ENCODE data around the gene ZBTB37. TPM values are rescaled to one million over a fixed set of nuclear protein-coding genes. Genes with fewer than 3 reads are reported as not detected.

Gene ZBTB37
- total RNA-seq, 1 donor from 2014 or later = 14.6 TPM

DNA sequence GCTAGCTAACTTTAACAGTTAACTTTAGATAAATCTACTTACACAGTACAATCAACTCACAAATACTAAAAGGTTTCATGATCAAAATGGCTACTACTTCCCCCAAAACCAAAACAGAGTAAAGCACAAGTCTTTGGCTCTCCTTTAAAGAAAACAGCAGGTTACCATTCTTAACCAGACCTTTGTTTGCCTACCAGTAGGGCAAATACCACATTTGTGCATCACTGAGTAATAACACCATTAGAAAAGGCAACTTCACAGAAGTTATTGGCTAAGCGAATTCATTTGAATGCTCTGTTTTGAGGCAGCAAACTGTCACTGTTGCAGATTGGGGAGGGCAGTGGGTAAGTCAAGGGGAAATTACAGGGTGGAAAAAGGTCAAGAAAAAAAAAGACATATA, 66.3 kb downstream of the ZBTB37 start:
- Mint-ChIP-seq H3K4me3 (no peak overlapping the region), H3K4me1 (ENCODE audit: unreplicated experiment) (peaks cover 4% of the 10 kb centered on the region), H3K27ac (peak overlapping the region; percentile 15), H3K36me3 (peaks cover 28% of the 10 kb centered on the region), H3K9me3 (no peaks in the 10 kb centered on the region), H3K27me3 (no peaks in the 10 kb centered on the region)
- DNase-seq (ENCODE audit: extremely low spot score, unreplicated experiment) = no peak
- no peak for TF ChIP-seq CTCF (conservative IDR thresholded peaks at IDR 0.05)

DNA sequence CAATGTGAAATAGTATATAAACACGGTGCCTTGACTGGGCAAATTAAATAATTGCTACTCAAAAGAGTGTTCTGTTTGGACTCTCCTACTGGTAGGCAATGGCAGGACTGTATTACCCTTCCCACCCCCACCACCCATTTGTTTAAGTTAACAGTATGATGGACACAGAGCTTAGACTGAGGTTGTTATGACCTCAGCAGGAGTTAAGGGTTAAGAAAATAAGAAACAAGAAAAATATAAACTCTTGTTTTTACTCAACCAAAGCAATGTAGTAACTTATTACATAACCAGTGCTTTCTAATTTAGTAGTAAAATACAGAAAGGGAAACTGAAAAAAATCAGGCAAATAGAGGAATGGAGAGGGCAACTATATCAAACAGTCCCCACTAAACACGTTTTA, 68.9 kb downstream of the ZBTB37 start:
- no peak overlapping the region for H3K27ac Mint-ChIP-seq
- no peaks in the 10 kb centered on the region for H3K27me3 Mint-ChIP-seq
- H3K36me3 Mint-ChIP-seq = peaks cover 30% of the 10 kb centered on the region
- no peak overlapping the region for H3K4me3 Mint-ChIP-seq
- no peak for DNase-seq (ENCODE audit: extremely low spot score, unreplicated experiment)
- no peak for TF ChIP-seq CTCF (conservative IDR thresholded peaks at IDR 0.05)
- no peaks in the 10 kb centered on the region for H3K9me3 Mint-ChIP-seq
- H3K4me1 Mint-ChIP-seq (ENCODE audit: unreplicated experiment) = peaks cover 4% of the 10 kb centered on the region

DNA sequence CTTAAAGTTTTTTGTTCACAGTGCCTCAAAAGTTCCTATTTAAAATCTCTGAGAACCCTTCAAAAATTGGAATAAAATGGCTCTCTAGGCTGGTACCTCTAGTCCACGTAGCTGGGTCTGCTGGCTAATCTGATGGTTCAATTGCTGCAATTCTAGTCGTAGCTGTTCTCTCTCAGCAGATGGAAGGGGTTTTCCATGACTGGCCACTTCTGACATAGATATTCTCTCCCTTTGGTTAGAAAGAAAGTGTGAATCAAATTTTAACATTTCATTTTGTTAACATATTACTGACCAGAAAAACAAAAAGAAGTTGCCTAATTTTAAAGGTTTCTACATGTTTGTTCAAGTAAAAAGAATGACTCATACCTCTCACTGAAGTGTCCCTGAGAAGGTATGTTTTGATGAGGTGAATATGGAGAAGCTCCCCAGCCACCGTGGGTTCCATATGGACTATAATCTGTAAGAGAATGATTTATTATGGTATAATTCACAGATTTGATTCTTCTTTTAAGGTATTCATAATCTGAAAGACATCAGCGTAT, 78.3 kb downstream of the ZBTB37 start:
- no peak for TF ChIP-seq CTCF (conservative IDR thresholded peaks at IDR 0.05)
- no peaks in the 10 kb centered on the region for H3K27me3 Mint-ChIP-seq
- no peak overlapping the region for H3K4me3 Mint-ChIP-seq
- H3K27ac Mint-ChIP-seq = peak overlapping the region; percentile 42
- H3K9me3 Mint-ChIP-seq = no peaks in the 10 kb centered on the region
- DNase-seq (ENCODE audit: extremely low spot score, unreplicated experiment) = no peak
- no peaks in the 10 kb centered on the region for H3K4me1 Mint-ChIP-seq (ENCODE audit: unreplicated experiment)
- H3K36me3 Mint-ChIP-seq = peaks cover 28% of the 10 kb centered on the region

GRCh38 chr1:173948594-173948993, 80.4 kb downstream of the ZBTB37 start:
- Mint-ChIP-seq H3K9me3 (no peaks in the 10 kb centered on the region), H3K4me1 (ENCODE audit: unreplicated experiment) (no peaks in the 10 kb centered on the region), H3K27ac (no peak overlapping the region), H3K27me3 (no peaks in the 10 kb centered on the region), H3K4me3 (no peak overlapping the region), H3K36me3 (peaks cover 24% of the 10 kb centered on the region)
- no peak for TF ChIP-seq CTCF (conservative IDR thresholded peaks at IDR 0.05)
- no peak for DNase-seq (ENCODE audit: extremely low spot score, unreplicated experiment)

Other genes starting within 250 kb of the ZBTB37 start
- not detected in 2 replicates for gene TEX50, start 233.0 kb upstream of the ZBTB37 start, total RNA-seq (ENCODE audit: low replicate concordance)
- 0.50 and 3.1 TPM in 2 replicates for gene ANKRD45, start 198.5 kb upstream of the ZBTB37 start, total RNA-seq (ENCODE audit: low replicate concordance)
- gene KLHL20, start 153.4 kb upstream of the ZBTB37 start, total RNA-seq (ENCODE audit: low replicate concordance) = 22.8 and 23.6 TPM in 2 replicates
- 23.6 and 28.2 TPM in 2 replicates for gene DARS2, start 43.7 kb upstream of the ZBTB37 start, total RNA-seq (ENCODE audit: low replicate concordance)
- gene CENPL, start 43.5 kb upstream of the ZBTB37 start, total RNA-seq (ENCODE audit: low replicate concordance) = 11.5 and 14.1 TPM in 2 replicates
- gene GAS5, start 391 bp upstream of the ZBTB37 start, total RNA-seq (ENCODE audit: low replicate concordance) = 501 and 574 TPM in 2 replicates
- gene SERPINC1, start 48.9 kb downstream of the ZBTB37 start, total RNA-seq (ENCODE audit: low replicate concordance) = 0.50 TPM in 1 of 2 replicates, not detected in the other
- gene RC3H1, start 154.0 kb downstream of the ZBTB37 start, total RNA-seq (ENCODE audit: low replicate concordance) = 35.7 and 39.4 TPM in 2 replicates

Measured in type B pancreatic cell (in vitro differentiated cells).